HG03066 (cell line): ENCODE results near the gene RNF10.
A peak's percentile ranks its signal among the peaks of the same experiment; 100 is the strongest.

Source experiments
- ATAC-seq: cut with Tn5 transposase; IDR thresholded peaks from one replicate; pipeline ENCODE4 v1.9.1; 2021; ENCODE audit warnings: low read depth; ENCODE audit not compliant: unreplicated experiment

RNF10 gene

DNA sequence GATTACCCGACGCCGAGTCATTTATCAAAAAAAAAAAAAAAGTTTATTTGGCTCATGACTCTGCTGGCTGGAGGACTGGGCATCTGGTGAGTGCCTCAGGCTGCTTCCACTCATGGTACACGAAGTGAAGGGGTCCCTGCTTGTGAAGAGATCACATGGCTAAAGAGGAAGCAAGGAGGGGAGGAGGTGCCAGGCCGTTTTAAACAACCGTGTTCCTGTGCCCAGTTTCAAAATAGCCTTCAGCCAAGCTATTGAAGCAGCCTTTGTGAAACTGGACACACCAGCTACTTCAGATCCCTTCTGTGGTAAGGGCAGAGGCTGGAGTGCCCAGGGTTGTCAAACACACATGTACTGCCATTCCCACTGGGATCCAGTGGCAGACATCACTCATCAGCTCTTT, 39.4 kb downstream of the RNF10 start:
- no peak for ATAC-seq

DNA sequence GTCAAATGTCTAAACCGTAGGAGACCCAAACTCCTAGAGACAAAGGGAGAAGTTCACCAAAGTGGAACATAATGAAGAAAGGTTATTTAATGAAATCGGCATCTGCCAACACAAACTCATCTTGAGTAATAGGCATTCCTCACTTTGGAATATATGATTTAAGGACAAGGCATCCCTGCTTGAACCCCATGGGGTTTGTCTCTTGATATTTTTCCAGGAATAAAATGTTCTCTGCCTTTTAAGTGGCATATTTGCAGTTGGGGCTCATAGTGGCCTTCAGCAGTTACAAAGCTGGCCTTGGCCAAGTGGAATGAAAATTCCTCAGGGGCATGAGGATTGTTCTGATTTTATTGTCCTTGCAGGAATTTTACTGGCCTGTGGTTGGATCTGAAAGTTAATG, 40.0 kb downstream of the RNF10 start:
- ATAC-seq = no peak

DNA sequence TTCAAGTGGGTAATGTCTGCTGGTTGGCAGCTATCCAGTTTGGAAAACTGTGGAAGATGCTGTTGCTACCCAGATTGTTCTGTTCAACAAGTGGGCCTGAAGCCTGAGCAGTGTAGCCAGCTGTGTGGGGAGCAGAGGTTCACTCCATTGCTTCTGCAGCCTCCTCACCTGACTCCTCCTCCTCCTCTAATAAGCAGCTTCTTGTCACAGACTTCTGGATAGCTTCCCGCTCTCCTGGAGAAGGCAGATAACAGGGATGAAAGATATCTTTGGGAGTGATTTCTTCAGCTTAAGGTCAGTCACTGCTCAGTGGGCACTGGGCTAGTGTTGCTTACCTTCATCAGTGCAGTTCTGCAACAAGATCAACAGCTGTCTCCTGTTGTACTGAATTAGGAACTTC, 45.0 kb downstream of the RNF10 start:
- no peak for ATAC-seq

DNA sequence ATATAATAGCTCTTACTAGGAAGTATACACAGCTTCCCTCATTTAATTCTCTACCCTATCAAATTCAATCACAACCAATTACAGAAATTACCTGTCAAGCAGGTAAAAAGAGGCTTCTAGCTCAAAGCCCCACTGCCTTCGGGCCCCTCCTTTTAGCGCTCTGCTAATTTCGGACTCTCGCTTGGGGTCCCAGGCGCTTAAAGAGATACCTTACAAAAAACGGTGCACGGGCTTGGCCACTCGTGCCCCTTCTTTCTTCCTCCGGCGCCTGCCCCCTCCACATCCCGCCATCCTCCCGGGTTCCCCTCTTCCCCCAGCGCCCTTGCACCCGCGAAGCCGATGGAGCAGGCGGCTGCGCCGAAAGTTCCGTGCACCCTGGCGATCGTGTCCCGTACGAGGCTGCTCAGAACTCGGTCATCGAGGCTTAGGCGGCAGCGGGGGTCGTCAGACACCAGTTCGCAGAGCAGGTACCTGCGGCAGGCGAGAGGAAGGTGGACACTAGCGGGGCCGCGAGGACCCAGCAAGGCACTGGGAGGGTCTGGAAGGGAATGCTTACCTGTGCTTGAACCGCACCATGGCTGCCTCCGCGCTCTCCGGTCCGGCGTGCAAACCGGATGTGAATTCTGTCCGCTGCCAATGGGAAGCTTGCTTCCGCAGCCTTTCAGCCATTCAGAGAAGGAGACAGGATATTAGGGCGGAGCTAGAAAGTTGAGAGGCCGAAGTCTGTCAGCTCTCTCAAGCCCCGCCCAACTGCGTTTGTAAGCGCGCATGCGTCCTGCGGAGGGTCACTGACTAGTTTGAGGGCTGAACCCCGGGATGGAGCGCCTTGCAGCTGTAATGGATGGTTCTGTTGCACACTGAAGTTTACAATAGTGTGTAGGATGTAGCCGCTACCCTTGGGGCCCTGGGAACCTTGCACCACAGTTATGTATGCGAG, 46.9 kb downstream of the RNF10 start, which contains the start of gene POP5:
POP5 (minus strand) TSS at position 616 of the 937 bp plus-strand sequence; CDS start at position 576, 40 bp downstream.
- ATAC-seq = peak; percentile 94

DNA sequence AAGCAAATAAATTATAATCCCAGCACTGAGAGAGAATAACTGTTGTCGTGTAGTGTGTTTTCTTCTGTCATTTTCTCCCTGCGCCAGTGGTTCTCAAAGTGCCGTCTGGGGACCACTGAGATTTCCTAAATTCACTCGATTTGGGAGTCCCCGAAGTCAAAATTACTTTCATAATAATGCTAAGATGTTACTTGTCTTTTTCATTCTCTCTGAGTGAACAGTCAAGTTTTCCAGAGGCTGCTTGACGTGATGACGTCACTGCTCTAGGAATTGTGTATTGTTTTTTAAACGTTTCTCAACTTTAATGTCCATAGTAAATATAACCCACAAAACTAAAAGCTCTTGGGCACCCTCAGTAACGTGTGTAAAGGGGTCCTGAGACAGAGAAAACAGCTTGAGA, 47.8 kb downstream of the RNF10 start:
- ATAC-seq = no peak

DNA sequence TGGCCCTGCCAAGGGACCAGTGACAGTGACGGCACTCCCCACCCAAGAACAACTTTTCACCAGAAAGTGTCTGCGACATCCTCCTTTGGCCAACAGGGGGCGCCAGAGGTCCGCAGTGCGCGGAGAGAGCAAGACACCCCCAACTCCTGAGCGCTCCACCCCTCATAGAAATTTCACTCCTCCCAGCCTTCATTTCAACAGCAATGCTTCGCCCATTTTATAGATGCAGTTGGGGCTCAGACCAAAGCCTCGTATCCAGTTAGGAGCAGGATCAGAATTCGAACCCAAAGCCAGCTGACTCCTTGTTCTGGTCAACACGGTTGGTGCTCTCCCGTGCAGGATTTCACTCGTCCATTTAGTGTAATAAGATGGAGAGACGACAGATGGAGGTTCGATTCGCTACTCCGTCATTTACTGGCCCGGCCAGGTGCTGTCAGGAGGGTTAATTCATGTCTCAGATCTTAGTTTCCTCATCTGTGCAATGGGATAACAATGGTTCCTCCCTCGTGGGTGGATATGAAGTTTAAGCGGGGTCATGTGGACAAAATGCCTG, 49.4 kb downstream of the RNF10 start:
- ATAC-seq = no peak

DNA sequence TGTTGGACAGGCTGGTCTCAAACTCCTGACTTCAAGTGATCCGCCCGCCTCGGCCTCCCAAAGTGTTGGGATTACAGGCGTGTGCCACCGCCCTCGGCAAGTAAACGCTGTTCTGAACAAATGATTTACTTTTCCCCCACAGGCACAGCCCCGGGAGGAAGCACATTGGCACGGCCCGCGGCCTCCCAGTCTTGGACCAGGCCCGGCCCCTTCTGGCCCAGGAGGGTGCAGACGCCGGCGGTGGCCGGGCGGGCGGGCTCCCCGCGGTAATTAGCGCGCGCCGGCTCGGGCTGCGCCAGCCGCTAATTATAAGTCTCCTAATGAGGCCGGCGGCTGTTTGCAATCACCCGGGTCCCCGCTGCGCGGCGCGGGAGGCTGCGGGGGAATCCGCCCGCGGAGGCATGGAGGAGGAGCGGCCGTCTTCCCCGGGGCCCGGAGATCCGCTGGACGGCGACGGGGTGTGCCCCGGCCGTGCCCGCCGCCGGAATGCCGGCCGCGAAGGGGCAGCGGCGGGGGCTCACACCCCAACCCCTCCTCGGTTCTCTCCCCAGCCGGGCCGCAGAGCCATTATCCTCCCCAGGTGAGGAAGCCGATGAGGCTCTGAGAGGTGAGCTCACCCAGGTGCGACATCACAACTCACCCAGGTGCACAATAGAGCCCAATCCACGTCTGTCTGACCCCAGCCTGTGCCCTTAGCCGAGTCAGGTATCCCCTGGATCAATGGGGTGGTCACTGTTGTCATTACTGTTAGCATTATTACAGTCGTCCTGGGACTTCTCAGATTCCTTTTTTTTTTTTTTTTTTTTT, 50.4 kb downstream of the RNF10 start:
- ATAC-seq = no peak

DNA sequence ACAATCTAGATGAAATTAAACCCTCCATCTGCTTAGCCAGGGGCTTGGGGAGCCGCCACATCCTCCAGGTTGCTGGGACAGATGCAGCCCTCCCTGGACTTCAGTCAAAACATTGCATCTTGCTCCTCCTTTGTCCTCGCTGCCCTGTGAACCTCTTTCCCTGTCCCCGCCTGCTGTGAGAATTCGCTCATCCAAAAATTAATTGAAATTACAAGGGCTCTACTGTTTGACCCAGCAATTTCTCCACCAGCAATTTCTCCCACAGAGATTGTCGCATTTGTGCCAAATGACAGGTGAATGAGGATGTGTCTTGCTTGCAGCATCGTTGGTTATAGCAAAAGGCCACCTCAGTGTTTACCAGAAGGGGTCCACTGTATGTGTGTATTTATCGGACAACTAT, 52.0 kb downstream of the RNF10 start:
- no peak for ATAC-seq

DNA sequence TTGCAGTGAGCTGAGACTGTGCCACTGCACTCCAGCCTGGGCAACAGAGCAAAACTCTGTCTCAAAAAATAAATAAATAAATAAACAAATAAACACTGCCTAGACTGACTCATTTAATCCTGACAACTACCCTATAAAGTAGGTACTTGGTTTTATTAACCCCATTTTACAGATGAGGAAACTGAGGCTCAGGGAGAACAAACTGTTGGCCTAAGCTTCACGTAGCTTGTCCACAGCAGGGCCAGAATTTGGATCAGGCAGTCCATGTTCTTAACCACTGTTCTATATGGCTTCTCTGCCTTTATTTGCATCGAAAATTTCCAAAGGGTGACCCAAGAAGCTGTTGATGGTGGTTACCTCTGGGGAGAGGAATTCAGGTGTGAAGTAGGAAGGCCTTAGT, 52.7 kb downstream of the RNF10 start:
- no peak for ATAC-seq

DNA sequence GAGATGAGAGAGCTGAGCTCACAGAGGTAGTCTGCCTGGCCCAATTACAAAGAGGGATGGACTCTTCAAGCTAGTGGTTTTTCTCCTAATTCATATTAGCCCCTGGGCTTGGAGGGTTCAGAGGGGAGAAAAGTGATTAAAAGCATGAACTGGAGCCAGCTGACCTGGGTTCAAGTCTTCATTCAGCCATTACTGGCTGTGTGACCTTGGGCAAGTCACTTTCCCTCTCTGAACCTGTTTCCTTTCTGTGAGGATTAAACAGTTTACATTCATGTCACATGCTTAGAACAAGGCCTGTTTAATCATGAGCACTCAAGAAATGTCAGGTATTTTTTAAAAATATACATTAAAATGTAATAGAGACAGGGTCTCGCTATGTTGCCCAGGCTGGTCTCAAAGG, 54.2 kb downstream of the RNF10 start:
- no peak for ATAC-seq

DNA sequence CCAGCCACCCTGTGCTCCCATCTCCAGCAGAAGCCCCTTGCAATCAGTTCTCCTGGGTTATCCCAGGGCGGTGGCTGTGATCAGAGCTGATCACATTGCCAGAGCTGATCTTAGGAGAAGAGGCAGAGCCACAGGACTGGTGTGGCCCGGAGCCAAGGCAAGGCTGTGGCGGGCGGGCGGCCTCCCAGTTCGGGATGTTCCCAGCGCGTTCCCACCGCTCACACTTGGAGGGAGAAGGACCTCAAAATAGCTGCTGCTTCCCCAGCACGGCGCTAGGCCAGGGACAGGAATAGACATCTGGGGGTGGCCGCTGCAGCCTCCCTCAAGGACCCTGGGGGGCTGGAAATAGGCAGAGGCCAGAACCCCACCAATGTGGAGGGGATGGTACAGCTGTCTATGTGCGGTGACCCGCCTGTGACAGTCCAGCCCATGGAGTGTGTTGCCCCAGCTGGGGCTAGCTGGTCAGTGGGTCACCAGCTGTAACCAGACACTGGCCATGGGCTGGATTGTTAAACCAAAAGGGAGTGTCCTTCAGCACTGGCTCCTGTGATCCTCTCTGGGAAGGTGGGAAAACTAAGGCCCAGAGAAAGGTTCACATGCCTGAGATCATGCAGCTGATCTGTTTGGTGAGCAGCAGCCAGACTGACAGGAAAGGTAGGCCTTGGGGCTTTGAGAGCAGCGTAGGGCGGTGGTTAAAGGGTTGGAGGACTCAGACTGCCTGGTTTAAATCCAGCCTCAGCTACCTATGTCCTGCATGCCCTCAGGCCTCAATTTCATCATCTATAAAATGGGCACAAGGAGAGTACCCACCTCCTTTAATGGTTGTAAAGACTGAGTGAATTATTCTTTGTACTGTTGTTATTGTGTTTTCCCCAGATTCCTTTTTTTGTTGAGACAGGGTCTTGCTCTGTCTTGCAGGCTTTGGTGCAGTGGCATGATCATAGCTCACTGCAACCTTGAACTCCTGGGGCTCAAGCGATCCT, 55.1 kb downstream of the RNF10 start:
- ATAC-seq = no peak

DNA sequence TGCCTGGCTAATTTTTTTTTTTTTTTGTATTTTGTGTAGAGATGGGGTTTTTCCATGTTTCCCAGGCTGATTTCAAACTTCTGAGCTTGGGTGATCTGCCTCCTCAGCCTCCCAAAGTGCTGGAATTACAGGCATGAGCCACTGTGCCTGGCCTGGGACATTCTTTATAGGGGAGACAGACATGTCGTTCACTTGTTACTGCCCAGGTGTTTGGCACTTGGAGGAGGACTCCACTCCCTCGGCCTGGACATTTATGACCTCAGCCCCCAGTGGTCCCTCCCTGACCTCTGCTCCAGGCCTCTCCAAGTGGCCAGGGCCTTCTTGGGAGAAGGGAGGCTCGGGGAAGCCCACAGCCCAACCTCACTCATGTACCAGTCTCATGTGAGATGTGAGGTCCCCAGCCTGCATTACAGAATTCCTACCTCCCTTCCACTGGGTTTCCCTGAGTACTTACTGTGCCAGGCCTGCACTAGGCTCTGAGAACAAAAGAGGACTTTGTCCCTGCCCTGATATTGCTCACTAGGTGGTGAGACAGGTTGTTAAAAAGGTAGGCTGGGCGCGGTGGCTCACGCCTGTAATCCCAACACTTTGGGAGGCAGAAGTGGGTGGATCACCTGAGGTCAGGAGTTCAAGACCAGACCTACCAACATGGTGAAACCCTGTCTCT, 56.7 kb downstream of the RNF10 start:
- ATAC-seq = no peak

DNA sequence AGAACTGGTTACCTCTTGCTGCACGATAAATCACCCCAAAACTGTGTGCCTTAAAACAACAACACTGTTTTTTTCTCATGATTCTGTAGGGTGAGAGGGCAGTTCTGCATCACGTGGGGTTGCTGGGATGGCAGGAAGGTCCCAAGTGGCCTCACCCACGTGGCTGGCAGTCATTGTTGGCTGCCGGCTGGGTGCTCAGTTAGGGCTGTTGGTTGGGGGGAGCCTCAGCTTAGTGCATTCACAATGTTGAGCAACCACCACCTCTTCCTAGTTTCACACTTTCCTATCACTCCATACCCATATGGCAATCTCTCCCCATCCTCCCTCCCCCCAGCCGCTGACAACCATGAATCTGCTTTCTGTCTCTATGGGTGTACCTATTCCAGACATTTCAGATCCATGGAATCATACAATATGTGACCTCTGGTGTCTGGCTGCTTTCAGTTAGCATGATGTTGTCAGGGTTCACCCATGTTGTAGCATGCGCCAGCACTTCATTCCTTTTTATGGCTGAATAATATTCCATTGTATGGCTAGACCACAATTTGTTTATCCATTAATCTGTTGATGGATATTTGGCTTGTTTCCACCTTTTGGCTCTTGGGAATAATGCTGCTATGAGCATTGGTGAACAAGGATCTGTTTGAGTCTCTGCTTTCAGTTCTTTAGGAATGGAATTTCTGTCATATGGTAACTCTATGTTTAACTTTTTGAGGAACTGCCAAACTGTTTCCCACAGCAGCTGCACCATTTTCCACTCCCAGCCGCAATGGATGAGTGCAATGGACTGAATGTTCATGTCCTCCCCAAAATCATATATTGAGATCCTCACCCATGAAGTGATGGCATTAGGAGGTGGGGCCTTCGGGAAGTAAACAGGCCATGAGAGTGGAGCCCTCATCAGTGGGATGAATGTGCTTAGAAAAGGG, 58.2 kb downstream of the RNF10 start:
- no peak for ATAC-seq

DNA sequence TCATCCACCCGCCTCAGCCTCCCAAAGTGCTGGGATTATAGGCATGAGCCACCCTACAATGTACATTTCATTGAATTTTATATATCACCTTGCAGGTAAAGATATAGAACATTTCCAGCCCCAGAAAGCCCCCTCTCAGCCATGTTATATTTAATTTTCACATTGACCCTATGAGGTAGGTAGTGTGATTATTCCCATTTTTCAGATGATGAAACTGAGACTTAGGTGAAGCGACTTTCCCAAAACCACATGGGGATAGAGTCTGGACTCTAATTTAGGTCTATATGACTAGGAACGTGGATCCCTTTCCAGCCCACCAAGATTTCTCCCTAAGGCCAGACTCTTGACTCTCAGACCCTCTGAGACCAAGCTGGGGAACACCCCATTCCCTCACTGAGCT, 62.7 kb downstream of the RNF10 start:
- ATAC-seq = no peak

DNA sequence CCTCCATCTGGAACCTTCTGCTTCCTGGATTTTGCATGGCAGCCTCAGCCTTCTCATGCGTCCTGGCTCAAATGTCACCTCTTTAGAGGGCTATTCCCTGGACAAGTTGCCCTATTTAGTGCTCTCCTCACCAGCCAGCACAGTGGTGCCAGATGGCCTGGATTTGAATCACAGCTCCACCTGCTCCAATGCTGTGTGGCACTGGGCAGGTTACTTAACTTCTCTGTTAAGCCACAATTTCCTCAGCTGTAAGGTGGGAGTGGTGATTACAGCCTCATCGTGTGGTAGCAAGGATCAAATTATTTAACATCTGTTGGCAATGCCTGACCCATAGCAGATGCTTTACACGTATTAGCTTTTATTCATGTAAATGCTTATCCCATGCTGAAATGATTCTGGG, 63.7 kb downstream of the RNF10 start:
- ATAC-seq = no peak

DNA sequence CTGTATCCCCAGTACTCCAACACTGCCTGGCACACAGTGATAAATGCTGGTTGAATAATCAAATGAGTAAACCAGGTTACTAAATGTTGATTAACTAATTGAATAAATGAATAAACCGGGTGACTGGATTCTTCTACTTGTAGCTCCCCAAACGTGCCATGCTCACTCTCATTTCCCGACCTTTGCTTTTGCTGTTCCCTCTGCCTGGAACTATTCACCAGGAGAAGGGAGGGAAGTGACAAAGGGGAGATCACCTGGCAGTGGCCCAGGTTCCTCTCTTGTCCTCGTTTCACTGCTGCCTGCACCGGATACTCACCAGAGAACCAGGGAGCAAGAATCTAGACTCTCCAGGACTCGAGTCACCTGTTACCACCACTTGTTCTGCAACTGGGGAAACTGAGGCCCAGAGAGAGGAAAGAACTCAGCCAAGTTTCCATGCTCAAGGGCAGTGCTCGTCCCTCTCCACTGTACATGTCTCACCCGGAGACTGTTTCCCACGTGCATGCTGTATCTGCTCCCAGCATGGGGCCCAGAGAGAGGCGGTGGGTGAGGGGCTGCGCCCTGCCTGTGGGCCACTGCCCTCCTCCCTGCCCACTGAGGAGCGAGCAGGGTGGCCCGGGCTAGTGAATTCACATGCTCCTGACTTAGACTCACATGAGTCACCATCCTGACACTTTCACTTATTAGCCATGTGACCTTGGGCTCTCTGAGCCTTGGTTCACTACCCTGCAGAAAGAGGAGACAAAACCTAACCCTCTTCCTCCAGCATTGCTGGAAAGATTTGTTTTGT, 64.7 kb downstream of the RNF10 start:
- ATAC-seq = no peak

DNA sequence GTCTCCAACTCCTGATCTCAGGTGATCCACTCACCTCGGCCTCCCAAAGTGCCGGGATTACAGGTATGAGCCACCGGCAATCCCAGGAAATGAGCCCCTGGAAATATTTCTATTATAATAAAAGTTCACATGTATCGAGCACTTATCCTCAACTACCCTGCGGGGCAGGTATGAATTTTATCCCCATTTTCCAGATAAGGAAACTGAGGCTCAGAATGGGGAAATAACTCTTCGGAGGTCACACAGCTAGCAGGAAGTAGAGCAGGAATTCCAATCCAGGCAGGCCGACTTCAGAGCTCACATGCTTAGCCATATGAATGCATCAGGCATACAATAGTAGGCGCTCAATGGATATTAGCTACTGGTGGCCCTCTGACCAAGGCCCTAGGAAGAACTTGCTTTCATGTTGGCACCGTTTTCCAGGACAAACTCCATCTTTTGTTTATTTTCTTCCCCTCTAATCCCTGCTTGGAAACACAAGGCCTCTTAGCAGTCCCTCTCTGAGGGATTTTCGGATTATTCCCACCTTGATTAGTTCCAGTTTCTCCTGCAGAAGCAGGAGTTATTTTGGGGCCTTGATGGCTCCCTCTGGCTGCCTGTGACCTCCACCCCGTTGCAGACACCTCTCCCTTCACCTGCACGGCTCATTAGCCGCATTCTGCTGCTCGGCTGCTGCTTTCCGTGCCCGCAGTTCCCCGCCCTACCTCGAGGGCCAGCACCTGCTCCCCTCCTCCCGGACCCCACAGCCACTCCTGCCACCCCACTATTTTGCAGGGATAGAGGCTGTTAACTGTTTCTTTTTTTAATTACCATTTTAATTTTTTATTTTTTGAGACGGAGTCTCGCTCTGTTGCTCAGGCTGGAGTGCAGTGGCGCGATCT, 65.8 kb downstream of the RNF10 start:
- ATAC-seq = no peak
